SK-N-SH (cell line): Measurements from ENCODE around the gene TAMALIN. TPM values are rescaled to one million over a fixed set of nuclear protein-coding genes. Genes with fewer than 3 reads are reported as not detected.

Experiments used
- CTCF ChIA-PET: fragments of 300-600, 350-600 bp; formaldehyde crosslinking; extraction: SDS; loops from one replicate; lab custom pipeline; 2021; lab: Yijun Ruan, JAX
- POLR2A ChIA-PET: fragments of 350-600 bp; sonication (Branson Sonifier 250); formaldehyde crosslinking; extraction: SDS; loops from one replicate; lab custom pipeline; 2020; ENCODE audit warnings: antibody characterized with exemption, inconsistent platforms; lab: Yijun Ruan, JAX
- DNase-seq: peaks from one replicate; pipeline ENCODE4 v3.0.0; 2012
- H2AFZ ChIP-seq: fragments of 200-600 bp; sonication (generic); 2 replicates; pipeline ENCODE4 v1.8.1; 2016; ENCODE audit warnings: antibody characterized with exemption, mild to moderate bottlenecking, low read depth
- H3F3A ChIP-seq: fragments of 200-600 bp; sonication (generic); replicated peaks from 2 replicates; pipeline ENCODE3; 2016; ENCODE audit warnings: antibody characterized with exemption, mild to moderate bottlenecking; ENCODE audit not compliant: insufficient read depth
- H3K27ac ChIP-seq, 2 experiments: fragments of 200-500 bp in 1 of 2; fragments of 200-600 bp in 1 of 2; sonication (Bioruptor generic) in 1 of 2; sonication (generic), shearing (Covaris generic) in 1 of 2; 2 replicates each; pipeline versions ENCODE4 v1.5.1 to v1.6.1; 2014 to 2016; ENCODE audit warnings: low read depth in 2 of 2, inconsistent platforms in 1 of 2, low read length in 1 of 2, mild to moderate bottlenecking in 1 of 2, mixed read lengths in 1 of 2
- H3K27me3 ChIP-seq: fragments of 200-600 bp; sonication (generic), shearing (Covaris generic); 2 replicates; pipeline ENCODE4 v1.6.1; 2016; ENCODE audit warnings: mixed run types; ENCODE audit not compliant: insufficient read depth
- H3K36me3 ChIP-seq, 2 experiments: fragments of 200-500 bp in 1 of 2; fragments of 200-600 bp in 1 of 2; sonication (Bioruptor generic) in 1 of 2; sonication (generic) in 1 of 2; replicated peaks in 1 of 2; 2 replicates each; pipeline versions ENCODE3 to v1.5.1; 2014 to 2016; ENCODE audit warnings: low read length in 1 of 2, mild to moderate bottlenecking in 1 of 2; ENCODE audit not compliant: insufficient read depth in 2 of 2, control insufficient read depth in 1 of 2
- H3K4me1 ChIP-seq, 2 experiments: fragments of 200-500 bp in 1 of 2; fragments of 200-600 bp in 1 of 2; sonication (Bioruptor generic) in 1 of 2; sonication (generic), shearing (Covaris generic) in 1 of 2; 2 replicates each; pipeline versions ENCODE4 v1.5.1 to v1.6.1; 2014 to 2016; ENCODE audit warnings: low read depth in 1 of 2, low read length in 1 of 2, mixed run types in 1 of 2; ENCODE audit not compliant: insufficient read depth in 2 of 2, control insufficient read depth in 1 of 2
- H3K4me2 ChIP-seq: fragments of 200-600 bp; sonication (generic), shearing (Covaris generic); 2 replicates; pipeline ENCODE4 v1.6.1; 2017; ENCODE audit warnings: mixed run types
- H3K4me3 ChIP-seq, 2 experiments: fragments of 200-500 bp in 1 of 2; fragments of 200-600 bp in 1 of 2; sonication (Bioruptor generic) in 1 of 2; sonication (generic), shearing (Covaris generic) in 1 of 2; 2 replicates each; pipeline versions ENCODE4 v1.5.1 to v1.8.1; 2014 to 2016; ENCODE audit warnings: low read depth in 2 of 2, inconsistent platforms in 1 of 2, low read length in 1 of 2, mild to moderate bottlenecking in 1 of 2, mixed read lengths in 1 of 2, moderate library complexity in 1 of 2
- H3K79me2 ChIP-seq: fragments of 200-600 bp; sonication (generic); 2 replicates; pipeline ENCODE4 v1.8.1; 2017; ENCODE audit warnings: mild to moderate bottlenecking; ENCODE audit not compliant: insufficient read depth
- H3K9ac ChIP-seq: fragments of 200-600 bp; sonication (generic); 2 replicates; pipeline ENCODE4 v1.6.1; 2017; ENCODE audit warnings: mixed run types
- H3K9me2 ChIP-seq: fragments of 200-600 bp; sonication (generic); 2 replicates; pipeline ENCODE4 v1.6.1; 2017; ENCODE audit warnings: mixed run types
- H3K9me3 ChIP-seq: fragments of 200-600 bp; sonication (generic); 2 replicates; pipeline ENCODE4 v1.6.1; 2017; ENCODE audit warnings: mixed run types, mild to moderate bottlenecking, moderate library complexity
- H4K20me1 ChIP-seq: fragments of 200-600 bp; sonication (generic); 2 replicates; pipeline ENCODE4 v1.6.1; 2017; ENCODE audit warnings: mild to moderate bottlenecking, mixed run types; ENCODE audit not compliant: insufficient read depth
- CHD2 ChIP-seq: fragments of 150-350 bp; IDR thresholded peaks from 2 replicates; pipeline ENCODE4 v1.6.1; 2018; ENCODE audit warnings: low read length; ENCODE audit not compliant: partially characterized antibody
- FOSL2 ChIP-seq: IDR thresholded peaks from 2 replicates; pipeline ENCODE4 v1.4.0; 2012; ENCODE audit warnings: low read depth, mild to moderate bottlenecking, moderate library complexity, borderline replicate concordance
- FOXJ3 ChIP-seq: sonication (generic); formaldehyde crosslinking; IDR thresholded peaks from 2 replicates; pipeline ENCODE4 v1.5.1; 2020; ENCODE audit warnings: mild to moderate bottlenecking, missing genetic modification reagents
- FOXM1 ChIP-seq: IDR thresholded peaks from 2 replicates; pipeline ENCODE4 v1.4.0; 2012; ENCODE audit warnings: low read depth, mild to moderate bottlenecking
- GABPA ChIP-seq: IDR thresholded peaks from 2 replicates; pipeline ENCODE4 v1.4.0; 2012; ENCODE audit warnings: low read depth, mild to moderate bottlenecking
- GATA2 ChIP-seq: sonication (generic); formaldehyde crosslinking; IDR thresholded peaks from 2 replicates; pipeline ENCODE4 v1.5.0; 2020; ENCODE audit warnings: mild to moderate bottlenecking, missing genetic modification reagents
- IRF3 ChIP-seq: fragments of 150-350 bp; IDR thresholded peaks from 2 replicates; pipeline ENCODE4 v1.6.1; 2016; ENCODE audit warnings: mild to moderate bottlenecking, low read depth, low read length
- MAX ChIP-seq: IDR thresholded peaks from 2 replicates; pipeline ENCODE4 v1.4.0; 2012; ENCODE audit warnings: low read depth
- NFIC ChIP-seq: IDR thresholded peaks from 2 replicates; pipeline ENCODE4 v1.4.0; 2012; ENCODE audit warnings: borderline replicate concordance
- NRF1 ChIP-seq: IDR thresholded peaks from 2 replicates; pipeline ENCODE4 v1.6.1; 2012; ENCODE audit warnings: low read depth, mild to moderate bottlenecking, low read length
- PBX3 ChIP-seq: IDR thresholded peaks from 2 replicates; pipeline ENCODE4; 2012
- REST ChIP-seq: IDR thresholded peaks from 2 replicates; pipeline ENCODE4 v1.6.1; 2012; ENCODE audit warnings: mild to moderate bottlenecking, low read depth, low read length, moderate library complexity
- RFX5 ChIP-seq: IDR thresholded peaks from 2 replicates; pipeline ENCODE4 v1.6.1; 2012; ENCODE audit warnings: mild to moderate bottlenecking, improper control_type of control experiment, low read length
- RXRA ChIP-seq: IDR thresholded peaks from 2 replicates; pipeline ENCODE4 v1.4.0; 2012; ENCODE audit warnings: low read depth, mild to moderate bottlenecking, borderline replicate concordance
- TAF1 ChIP-seq: IDR thresholded peaks from 2 replicates; pipeline ENCODE4 v1.6.1; 2012; ENCODE audit warnings: low read depth, mild to moderate bottlenecking, low read length, moderate library complexity, borderline replicate concordance
- TEAD4 ChIP-seq: IDR thresholded peaks from 2 replicates; pipeline ENCODE4 v1.4.0; 2012; ENCODE audit warnings: mild to moderate bottlenecking, borderline replicate concordance; ENCODE audit not compliant: insufficient read depth
- USF2 ChIP-seq: fragments of 150-350 bp; IDR thresholded peaks from 2 replicates; pipeline ENCODE4 v1.6.1; 2017; ENCODE audit warnings: antibody characterized with exemption, low read length, low read depth, borderline replicate concordance
- YY1 ChIP-seq: IDR thresholded peaks from 2 replicates; pipeline ENCODE4 v1.4.0; 2012; ENCODE audit warnings: low read depth, mild to moderate bottlenecking
- ZBTB33 ChIP-seq: IDR thresholded peaks from 2 replicates; pipeline ENCODE4 v1.4.0; 2012; ENCODE audit warnings: low read depth, borderline replicate concordance
- WGBS: methylation state at CpG from one replicate; pipeline ENCODE4 v1.1.6; 2017; ENCODE audit warnings: low lambda C conversion rate; 5-methylcytosine and 5-hydroxymethylcytosine counted together
- polyA plus RNA-seq, 3 experiments: library from polyadenylated mRNA; depleted of rRNA; stranded (reverse); fragments of >200 nt; gene quantifications; 2 replicates each; pipeline ENCODE4 v1.2.3, GENCODE V29; 2012

The TAMALIN gene
- polyA plus RNA-seq, 1 of the 3 experiments (the other 2 are of a cell fraction): 2.4 TPM

GRCh38 chr12:51992246-51992645, 14.5 kb upstream of the TAMALIN start:
- H3K36me3 ChIP-seq: peaks cover 2 to 17% of the 10 kb centered on the region in 2 experiments
- peaks cover 3 to 6% of the 10 kb centered on the region in 2 experiments; a peak in 2 of 4 replicates for H3K4me1 ChIP-seq
- H3F3A ChIP-seq: no peaks in the 10 kb centered on the region
- no peak overlapping the region for H3K27ac ChIP-seq
- no peaks in the 10 kb centered on the region for H4K20me1 ChIP-seq
- H3K4me3 ChIP-seq: no peak overlapping the region
- no peaks in the 10 kb centered on the region for H3K9me2 ChIP-seq
- H3K9me3 ChIP-seq: no peaks in the 10 kb centered on the region
- H3K27me3 ChIP-seq: no peaks in the 10 kb centered on the region
- no peak overlapping the region for H2AFZ ChIP-seq
- ChIA-PET POLR2A (interaction anchor here (1.1 to 1.6 kb wide), 3 partner anchors 28 to 33 kb away, joined by 3 to 6 read pairs (median 3); no protein-coding TSS in a partner anchor), CTCF (interaction anchor here (0.7 to 21.4 kb wide), 24 partner anchors 7 to 460 kb away, joined by 3 to 608 read pairs (median 6); partner anchors contain the start of genes ATG101 and TAMALIN)
- no peak overlapping the region for H3K9ac ChIP-seq
- 95% methylated on average over 5 of the region's 5 CpGs for WGBS
- TF ChIP-seq TAF1: no peak
- TF ChIP-seq NFIC: no peak
- no peak for TF ChIP-seq IRF3
- no peak for TF ChIP-seq FOXM1
- no peak for TF ChIP-seq FOXJ3 (CRISPR knock-in tag)
- no peak for TF ChIP-seq GATA2
- no peak for TF ChIP-seq MAX
- TF ChIP-seq NRF1: no peak
- H3K4me2 ChIP-seq: no peak overlapping the region
- H3K79me2 ChIP-seq: no peaks in the 10 kb centered on the region
- no peak for DNase-seq

- Histone ChIP-seq H3K36me3 (peaks cover 2 to 16% of the 10 kb centered on the region in 2 experiments), H3K27me3 (no peaks in the 10 kb centered on the region), H3K27ac (peak overlapping the region in 1 of 2 experiments; percentile 30; a peak in 1 of 4 replicates), H3K79me2 (no peaks in the 10 kb centered on the region), H3K4me1 (peaks cover 3 to 6% of the 10 kb centered on the region in 2 experiments; a peak in 2 of 4 replicates), H4K20me1 (no peaks in the 10 kb centered on the region), H3K9me3 (no peaks in the 10 kb centered on the region), H3K4me3 (no peak overlapping the region), H3K9me2 (no peaks in the 10 kb centered on the region), H3K9ac (no peak overlapping the region), H2AFZ (no peak overlapping the region), H3F3A (no peaks in the 10 kb centered on the region), H3K4me2 (peak overlapping the region; percentile 33; the same call in 1 of the 2 replicates)
- no peak for DNase-seq
- WGBS: 90% methylated on average over 11 of the region's 17 CpGs
- ChIA-PET CTCF (interaction anchor here (1.3 to 21.4 kb wide), 7 partner anchors 9 to 112 kb away, joined by 3 to 608 read pairs (median 17); no protein-coding TSS in a partner anchor), POLR2A (no interaction called here)
- no peak for TF ChIP-seq NFIC
- no peak for TF ChIP-seq RFX5
- TF ChIP-seq TEAD4: no peak
- no peak for TF ChIP-seq REST
- no peak for TF ChIP-seq FOXJ3 (CRISPR knock-in tag)
- TF ChIP-seq GABPA: no peak
- TF ChIP-seq FOSL2: no peak
- no peak for TF ChIP-seq ZBTB33
- TF ChIP-seq YY1: no peak
- TF ChIP-seq RXRA: no peak
- TF ChIP-seq USF2: no peak
- no peak for TF ChIP-seq CHD2
- no peak for TF ChIP-seq PBX3
Observed at GRCh38 chr12:51994539-51994820, 12.3 kb upstream of the TAMALIN start.
